Spleen (tissue), 7 donors: ENCODE results near the gene LONRF2.

Experiments
- CTCF ChIP-seq, 11 experiments: fragments of 200-600 bp in 7 of 11; fragments of 450-650 bp in 4 of 11; sonication (generic) in 4 of 11; IDR thresholded peaks in 8 of 11; conservative IDR thresholded peaks in 3 of 11; 1 replicate in 7 of 11; 2 replicates in 4 of 11; pipeline versions ENCODE4 v1.4.0 to v1.8.0; 2016 to 2021; ENCODE audit warnings: antibody characterized with exemption in 11 of 11, inconsistent platforms in 4 of 11, mild to moderate bottlenecking in 1 of 11
- POLR2AphosphoS5 ChIP-seq, 3 donors: sonication (generic); formaldehyde crosslinking; IDR thresholded peaks; one replicate each; pipeline ENCODE4 v1.5.1; 2017; ENCODE audit warnings: antibody characterized with exemption in 3 of 3
- donor health status: DM: no; HTN: no; CAD: no; lungs with moderate emphysema.
- donor health status: DM: no; HTN: no; CAD: no.
- donor health status: DM: no; HTN: no; CAD: no.

GRCh38 chr2:100299548-100299947 lies 22.8 kb downstream of the LONRF2 start:
- TF ChIP-seq CTCF (IDR thresholded peaks at IDR 0.05 in 8 of 11, conservative IDR thresholded peaks at IDR 0.05 in 3 of 11) (no peak), POLR2AphosphoS5 (IDR thresholded peaks at IDR 0.05) (no peak)
